Measurements from ENCODE around the gene GDPD5.

Gene GDPD5

GRCh38 chr11:75422248-75423231, 103.2 kb downstream of the GDPD5 start:
- Histone ChIP-seq H3K36me3 (ENCODE audit: insufficient read depth, low read length) (no peaks in the 10 kb centered on the region; the same call in 1 of the 2 replicates), H3K4me2 (ENCODE audit: low read length) (no peak overlapping the region)
- no peak for TF ChIP-seq CTCF (IDR thresholded peaks at IDR 0.05; ENCODE audit: low read length)
- no peak for TF ChIP-seq EZH2 (IDR thresholded peaks at IDR 0.05; ENCODE audit: borderline replicate concordance, low read length)

GRCh38 chr11:75421902-75422247, 103.9 kb downstream of the GDPD5 start:
- Histone ChIP-seq H3K9me3 (ENCODE audit: low read length) (no peaks in the 10 kb centered on the region), H3K79me2 (ENCODE audit: insufficient read depth, low read length) (no peaks in the 10 kb centered on the region), H2AFZ (ENCODE audit: low read length) (no peak overlapping the region), H3K9me2 (ENCODE audit: low read depth, low read length) (no peaks in the 10 kb centered on the region), H3K4me3 (ENCODE audit: low read depth, low read length, poor library complexity, severe bottlenecking) (no peak overlapping the region), H3K9ac (ENCODE audit: low read length) (no peak overlapping the region), H3K27ac (ENCODE audit: low read depth, low read length, poor library complexity, severe bottlenecking) (no peak overlapping the region), H3F3A (ENCODE audit: insufficient read depth, low read length) (no peaks in the 10 kb centered on the region), H3K36me3 (ENCODE audit: insufficient read depth, low read length) (no peaks in the 10 kb centered on the region; the same call in 1 of the 2 replicates), H3K4me2 (ENCODE audit: low read length) (no peak overlapping the region), H3K4me1 (ENCODE audit: insufficient read depth, low read length, severe bottlenecking) (no peaks in the 10 kb centered on the region), H4K20me1 (ENCODE audit: insufficient read depth, low read length) (no peaks in the 10 kb centered on the region), H3K27me3 (ENCODE audit: insufficient read depth, low read length) (no peaks in the 10 kb centered on the region)
- TF ChIP-seq CTCF (IDR thresholded peaks at IDR 0.05; ENCODE audit: low read length): no peak
- TF ChIP-seq EZH2 (IDR thresholded peaks at IDR 0.05; ENCODE audit: borderline replicate concordance, low read length): no peak

More at GRCh38 chr11:75422248-75423231, 103.2 kb downstream of the GDPD5 start:
- Histone ChIP-seq H3K9me2 (ENCODE audit: low read depth, low read length) (no peaks in the 10 kb centered on the region), H2AFZ (ENCODE audit: low read length) (no peak overlapping the region), H3K27ac (ENCODE audit: low read depth, low read length, poor library complexity, severe bottlenecking) (no peak overlapping the region), H3K27me3 (ENCODE audit: insufficient read depth, low read length) (no peaks in the 10 kb centered on the region), H3K9ac (ENCODE audit: low read length) (no peak overlapping the region), H3F3A (ENCODE audit: insufficient read depth, low read length) (no peaks in the 10 kb centered on the region), H3K4me1 (ENCODE audit: insufficient read depth, low read length, severe bottlenecking) (no peaks in the 10 kb centered on the region), H4K20me1 (ENCODE audit: insufficient read depth, low read length) (no peaks in the 10 kb centered on the region), H3K79me2 (ENCODE audit: insufficient read depth, low read length) (no peaks in the 10 kb centered on the region), H3K9me3 (ENCODE audit: low read length) (no peaks in the 10 kb centered on the region), H3K4me3 (ENCODE audit: low read depth, low read length, poor library complexity, severe bottlenecking) (no peak overlapping the region)

GRCh38 chr11:75421035-75421602, 104.6 kb downstream of the GDPD5 start:
- H3K9me2 ChIP-seq (ENCODE audit: low read depth, low read length): no peaks in the 10 kb centered on the region
- H3K4me3 ChIP-seq (ENCODE audit: low read depth, low read length, poor library complexity, severe bottlenecking): no peak overlapping the region
- no peak overlapping the region for H3K27ac ChIP-seq (ENCODE audit: low read depth, low read length, poor library complexity, severe bottlenecking)
- H3K27me3 ChIP-seq (ENCODE audit: insufficient read depth, low read length): no peaks in the 10 kb centered on the region
- no peaks in the 10 kb centered on the region for H3F3A ChIP-seq (ENCODE audit: insufficient read depth, low read length)
- H3K79me2 ChIP-seq (ENCODE audit: insufficient read depth, low read length): no peaks in the 10 kb centered on the region
- H3K9me3 ChIP-seq (ENCODE audit: low read length): no peaks in the 10 kb centered on the region
- H4K20me1 ChIP-seq (ENCODE audit: insufficient read depth, low read length): no peaks in the 10 kb centered on the region
- H2AFZ ChIP-seq (ENCODE audit: low read length): no peak overlapping the region
- peaks cover under 1% of the 10 kb centered on the region for H3K36me3 ChIP-seq (ENCODE audit: insufficient read depth, low read length)
- no peak for TF ChIP-seq CTCF (IDR thresholded peaks at IDR 0.05; ENCODE audit: low read length)
- no peak for TF ChIP-seq EZH2 (IDR thresholded peaks at IDR 0.05; ENCODE audit: borderline replicate concordance, low read length)
- no peaks in the 10 kb centered on the region for H3K4me1 ChIP-seq (ENCODE audit: insufficient read depth, low read length, severe bottlenecking)
- no peak overlapping the region for H3K9ac ChIP-seq (ENCODE audit: low read length)
- no peak overlapping the region for H3K4me2 ChIP-seq (ENCODE audit: low read length)
